ENCODE data around the gene RELL1.
A peak's percentile ranks its signal among the peaks of the same experiment; 100 is the strongest.
"Not testable (repeated sequence)": the region's sequence is repeated elsewhere in the genome, so short reads cannot be mapped to it uniquely, and the experiment has no call there.

The RELL1 gene

DNA sequence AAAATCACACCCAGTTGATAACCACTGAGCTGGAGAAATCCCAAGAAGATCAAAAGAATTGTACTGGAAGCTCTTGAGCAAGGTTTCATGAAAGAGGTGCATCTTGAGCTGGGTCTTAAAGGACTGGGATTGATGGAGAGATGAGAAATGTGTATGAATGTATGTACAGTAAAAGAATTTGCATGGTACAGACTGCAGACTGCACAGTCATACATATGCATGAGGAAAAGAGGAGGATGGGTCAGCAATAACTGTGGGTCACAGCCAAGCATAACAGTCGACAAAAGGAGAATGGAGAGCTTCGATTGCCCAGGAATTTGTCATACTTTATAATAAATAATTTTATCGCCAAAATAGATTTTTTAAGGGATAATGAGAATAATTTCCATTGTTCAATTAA is 4.8 kb upstream of the RELL1 start:
- no peak for DNase-seq

DNA sequence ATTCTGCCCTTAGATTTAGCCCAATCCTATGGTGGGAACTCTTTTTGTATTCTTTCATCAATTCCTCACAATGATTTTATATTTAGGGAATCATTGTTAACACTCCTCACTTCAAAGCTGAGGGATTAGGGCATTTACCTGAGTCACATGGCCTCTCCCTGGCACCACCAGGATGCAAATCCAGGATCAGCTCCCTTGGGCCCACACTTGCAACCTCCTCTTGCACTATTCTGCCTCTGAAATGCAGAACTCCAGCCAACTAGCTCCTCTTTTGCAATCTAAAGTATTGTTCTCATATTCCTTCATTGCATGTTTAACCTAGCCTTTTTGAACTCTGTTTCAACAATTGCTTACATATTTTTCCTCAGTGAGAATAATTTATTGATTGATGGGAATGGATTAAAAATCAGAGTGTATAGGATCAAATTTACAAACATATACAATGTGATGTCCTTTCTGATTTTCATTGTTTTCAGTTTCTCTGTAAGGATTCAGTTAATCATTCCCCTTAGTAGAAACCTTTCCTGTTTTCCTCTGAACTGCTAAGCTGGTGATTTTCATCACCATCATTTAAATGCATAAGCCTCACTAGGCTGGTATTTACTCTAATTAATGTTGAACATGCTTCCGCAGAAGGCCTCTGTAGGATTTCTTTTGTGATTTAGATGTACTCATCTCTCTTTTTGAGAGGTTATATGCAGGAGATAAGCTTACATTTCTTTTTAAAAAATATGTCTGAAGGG is 3.3 kb upstream of the RELL1 start:
- no peak for DNase-seq

DNA sequence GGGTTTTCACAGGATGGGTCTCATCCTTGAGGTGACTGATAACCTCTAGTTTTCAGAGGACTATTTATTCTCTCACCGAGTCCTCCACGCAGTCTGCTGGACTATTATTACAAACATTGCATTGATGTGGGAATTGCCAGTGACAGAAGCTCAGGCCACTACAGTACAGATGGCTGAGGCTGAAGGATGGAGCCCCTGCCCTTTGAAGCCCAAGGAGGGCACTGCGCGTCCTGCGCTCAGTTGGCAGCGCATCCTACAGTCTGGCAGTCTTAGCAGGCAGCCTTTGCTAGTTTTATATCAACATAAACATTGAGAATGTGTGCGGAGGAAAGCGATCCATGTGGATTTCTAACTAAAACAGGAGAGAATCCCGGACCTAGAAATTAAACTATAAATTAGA is 1.5 kb upstream of the RELL1 start:
- no peak for DNase-seq

DNA sequence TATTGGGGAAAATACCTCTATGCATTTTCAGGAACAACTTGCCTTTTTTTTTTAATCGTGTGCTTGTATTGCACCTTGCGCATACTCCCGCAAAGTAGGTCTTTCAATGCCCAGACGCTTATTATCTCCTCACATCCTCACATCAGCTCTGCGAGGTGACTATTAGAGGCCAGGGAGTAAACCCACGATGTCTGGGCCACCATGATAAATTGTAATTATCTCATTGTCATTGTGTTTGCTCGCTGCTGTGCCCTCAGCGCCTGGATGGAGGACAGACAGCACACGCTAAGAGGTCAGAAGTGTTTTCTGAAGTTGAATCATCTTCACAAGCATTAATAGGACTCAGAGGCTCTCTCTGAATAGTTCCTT is 1.0 kb upstream of the RELL1 start:
- no peak for DNase-seq

DNA sequence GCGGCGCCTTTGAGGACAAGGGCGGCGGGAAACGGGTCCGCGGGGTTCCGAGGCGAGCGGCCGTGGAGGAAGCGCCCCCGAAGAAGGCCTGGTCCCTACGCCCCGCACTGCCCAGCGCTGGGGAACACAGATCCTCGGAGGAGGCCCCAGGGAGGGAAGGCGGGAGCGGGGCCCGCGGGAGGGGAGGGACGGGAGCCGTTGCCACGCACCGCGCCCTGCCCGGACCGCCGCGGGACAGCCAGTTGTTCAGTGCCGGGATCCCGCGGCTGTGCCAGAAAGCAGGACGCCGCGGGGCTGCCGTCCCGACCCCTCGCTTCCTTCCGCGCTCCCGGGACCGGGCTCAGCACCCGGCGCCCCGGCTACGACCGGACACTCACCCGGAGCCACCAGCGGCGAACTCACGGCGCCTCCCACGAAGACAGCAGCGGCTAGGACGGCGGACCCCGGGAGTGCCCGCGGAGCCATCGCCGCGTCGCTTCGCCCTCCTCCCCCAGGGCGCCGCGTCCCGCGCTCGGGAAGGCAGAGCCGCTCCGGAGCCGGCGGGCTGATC is 278 bp downstream of the RELL1 start:
- peak; percentile 36 for DNase-seq

DNA sequence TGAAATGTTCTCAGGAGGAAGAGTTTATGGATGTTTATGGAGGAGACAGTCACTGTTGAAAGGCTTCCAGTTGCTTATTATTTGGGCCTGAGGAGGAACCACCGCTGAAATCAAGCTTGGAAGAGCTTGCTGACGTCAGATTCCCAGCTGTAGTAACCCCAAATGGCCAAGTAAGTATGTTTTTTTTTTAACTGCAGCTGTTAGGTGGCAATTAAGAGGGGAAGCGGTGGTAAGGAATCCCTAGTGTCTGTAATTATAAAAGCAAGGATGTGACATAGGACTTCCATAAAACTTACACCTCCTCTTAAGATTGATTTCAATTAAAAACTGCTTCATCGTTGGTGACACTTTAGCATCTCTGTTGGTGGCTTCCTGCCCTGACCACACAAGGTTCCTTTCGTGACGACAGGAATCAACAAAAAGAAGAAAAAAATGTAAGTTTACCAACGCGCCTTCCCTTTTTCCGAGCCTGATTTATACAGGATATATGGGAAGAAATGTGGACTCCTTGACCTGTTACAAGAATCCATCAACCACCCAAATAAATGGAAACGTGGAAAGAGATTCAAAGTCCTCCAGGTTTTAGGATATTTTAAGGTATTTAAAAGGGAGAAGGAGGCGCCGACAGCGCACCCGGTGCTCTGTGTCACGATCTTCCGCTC is 884 bp downstream of the RELL1 start:
- peak; percentile 26 for DNase-seq

DNA sequence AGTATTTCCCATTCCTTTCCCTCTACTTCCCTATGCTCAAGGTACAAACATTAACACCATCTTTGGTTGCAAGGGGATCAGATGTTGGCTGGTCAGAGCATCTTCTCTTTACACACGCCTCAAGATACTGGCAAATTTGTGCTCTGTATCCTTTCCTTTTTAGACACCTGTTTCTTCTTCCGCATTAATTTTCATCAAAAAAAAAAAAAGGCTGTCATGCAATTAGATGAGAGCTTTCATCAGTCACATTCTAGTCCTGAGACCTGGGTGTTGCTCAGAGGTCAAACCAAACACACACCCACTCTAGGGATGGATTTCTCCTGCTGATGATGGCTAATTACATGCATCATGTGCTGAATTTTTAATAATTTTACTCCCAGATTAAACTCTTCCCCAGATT is 2.0 kb downstream of the RELL1 start:
- no peak for DNase-seq

DNA sequence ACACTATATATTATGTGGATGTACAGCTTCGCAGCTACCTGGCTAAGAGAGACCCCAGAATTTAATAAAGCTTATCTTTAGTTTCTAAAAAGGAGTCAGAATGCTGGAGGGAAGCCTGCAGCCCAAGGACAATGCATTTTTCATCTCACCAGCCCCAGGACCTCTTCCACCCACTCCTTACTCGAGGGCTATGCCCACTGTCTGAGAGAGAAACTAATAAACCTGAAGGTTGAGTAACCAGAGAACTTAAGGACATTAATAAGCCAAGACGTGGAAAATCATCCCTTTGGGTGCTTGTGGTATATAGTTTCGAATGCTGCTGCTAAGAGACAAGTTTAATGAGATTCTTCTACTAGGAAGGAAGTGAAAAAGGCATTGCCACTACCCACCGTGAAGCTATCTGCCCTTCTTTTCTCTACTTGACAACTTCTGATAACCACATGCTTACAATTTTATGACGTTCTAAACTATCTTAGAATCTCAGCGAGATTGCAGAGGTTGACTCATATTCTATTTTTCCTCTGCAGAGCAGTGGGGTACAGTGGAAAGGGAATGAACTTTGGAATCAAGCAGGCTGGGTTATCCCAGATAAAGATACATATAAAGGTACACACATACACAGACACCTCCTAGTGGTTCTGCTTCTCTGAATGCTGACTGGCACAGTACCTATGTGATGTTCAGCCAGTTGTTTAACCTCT is 3.3 kb downstream of the RELL1 start:
- no peak for DNase-seq

DNA sequence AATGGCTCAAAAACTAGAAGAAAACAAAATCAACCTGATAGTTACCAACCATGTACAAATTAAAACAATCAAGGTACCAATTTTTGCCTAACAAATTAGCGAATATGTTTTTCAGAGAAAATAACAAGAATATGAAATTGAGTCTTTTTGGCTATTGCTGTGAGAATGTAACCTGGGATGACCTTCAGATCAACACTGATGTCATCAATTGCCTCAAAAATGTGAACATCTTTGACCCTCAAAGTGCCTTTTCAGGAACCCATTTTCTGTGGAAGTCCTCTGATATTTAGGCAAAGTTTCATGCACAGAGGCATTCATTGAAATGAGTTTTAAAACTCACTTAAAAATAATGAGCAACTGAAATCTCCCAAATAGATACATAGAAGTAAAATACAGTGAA is 6.1 kb downstream of the RELL1 start:
- no peak for DNase-seq

DNA sequence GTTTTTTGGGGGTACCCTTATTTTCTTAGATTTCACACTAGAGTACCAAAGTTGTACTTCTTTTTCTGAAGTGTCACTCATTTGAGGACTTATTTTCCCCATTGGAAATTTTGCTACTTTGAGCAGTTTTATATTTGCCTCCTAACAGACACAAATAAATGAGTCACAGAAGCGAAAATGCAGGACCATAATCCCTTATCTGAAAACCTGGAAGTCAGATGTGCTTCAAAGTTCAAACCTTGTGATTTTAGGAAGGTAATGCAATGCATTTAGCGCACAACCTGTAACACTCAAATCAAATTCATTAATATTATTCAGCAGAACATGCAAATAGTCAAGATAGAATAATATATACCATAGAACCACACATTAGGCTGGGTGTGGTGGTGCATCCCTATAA is 6.9 kb downstream of the RELL1 start:
- DNase-seq, result no peak

DNA sequence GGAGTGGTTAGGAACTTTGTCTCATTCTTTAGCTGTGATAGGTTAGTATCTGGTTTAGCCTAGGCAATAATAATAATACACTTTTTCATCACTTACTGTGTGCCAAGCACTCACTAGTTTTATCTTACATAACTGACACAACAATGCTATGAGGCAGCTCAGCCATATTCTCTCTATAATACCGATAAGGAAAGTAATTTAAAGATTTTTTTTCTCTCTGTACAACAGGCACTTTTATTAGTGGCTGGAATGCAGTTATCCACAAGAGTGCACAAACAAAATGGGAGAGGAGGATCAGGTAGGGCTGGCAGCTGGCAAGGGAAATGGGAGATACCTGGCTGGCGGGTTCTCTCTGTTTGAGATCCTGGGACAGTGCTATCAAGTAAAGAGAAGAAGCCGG is 7.6 kb downstream of the RELL1 start:
- no peak for DNase-seq

DNA sequence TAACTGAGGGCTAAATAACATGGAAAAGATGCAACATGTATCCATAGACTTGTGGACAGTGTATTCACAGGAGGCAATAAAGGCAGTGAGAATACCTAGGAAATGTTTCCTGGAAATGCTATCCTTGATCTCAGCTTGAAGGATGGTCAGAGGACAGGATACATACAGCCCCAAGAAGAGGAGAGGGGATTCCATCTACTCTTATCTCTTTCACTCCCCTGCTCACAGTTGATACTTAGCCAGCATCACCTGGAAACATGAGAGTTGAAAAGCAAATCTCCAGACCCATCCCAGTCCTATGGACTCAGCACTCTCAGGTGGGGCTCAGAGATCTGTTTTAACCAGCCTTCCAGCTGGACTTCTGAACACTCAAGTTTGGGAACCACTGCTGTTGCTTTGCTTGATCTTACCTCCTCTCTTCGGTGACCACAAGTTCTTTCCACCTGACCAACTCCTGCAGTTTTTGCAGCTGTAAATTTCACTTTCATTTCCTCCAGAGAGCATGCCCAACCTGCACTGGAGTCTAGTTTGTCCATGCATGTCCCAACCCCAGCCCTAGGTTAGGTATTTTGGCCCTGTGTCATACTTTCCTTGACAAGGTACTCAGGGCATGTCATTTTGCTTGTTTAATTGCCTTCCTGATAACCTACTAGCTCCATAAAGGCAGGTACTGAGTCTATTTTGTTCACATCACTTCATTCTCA is 10.4 kb downstream of the RELL1 start:
- no peak for DNase-seq

DNA sequence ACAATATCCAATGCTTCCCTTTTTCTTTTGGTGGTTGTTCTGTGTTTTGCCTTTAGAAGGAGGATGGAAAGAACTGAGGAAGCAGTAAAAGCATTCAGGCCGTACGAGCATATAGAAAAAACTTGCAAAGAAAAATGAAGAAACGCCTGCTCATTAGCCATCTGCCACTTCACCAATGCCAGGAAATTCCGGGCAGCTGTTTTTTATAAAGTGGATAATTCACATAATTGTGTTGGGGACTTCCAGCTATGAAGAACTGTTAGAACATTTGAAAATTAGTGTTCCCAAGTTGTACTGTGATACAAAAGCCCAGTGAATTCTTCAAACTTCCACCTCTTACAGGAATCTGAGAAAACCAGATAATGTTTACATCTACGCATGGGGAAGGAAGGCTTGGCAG is 11.7 kb downstream of the RELL1 start:
- no peak for DNase-seq

DNA sequence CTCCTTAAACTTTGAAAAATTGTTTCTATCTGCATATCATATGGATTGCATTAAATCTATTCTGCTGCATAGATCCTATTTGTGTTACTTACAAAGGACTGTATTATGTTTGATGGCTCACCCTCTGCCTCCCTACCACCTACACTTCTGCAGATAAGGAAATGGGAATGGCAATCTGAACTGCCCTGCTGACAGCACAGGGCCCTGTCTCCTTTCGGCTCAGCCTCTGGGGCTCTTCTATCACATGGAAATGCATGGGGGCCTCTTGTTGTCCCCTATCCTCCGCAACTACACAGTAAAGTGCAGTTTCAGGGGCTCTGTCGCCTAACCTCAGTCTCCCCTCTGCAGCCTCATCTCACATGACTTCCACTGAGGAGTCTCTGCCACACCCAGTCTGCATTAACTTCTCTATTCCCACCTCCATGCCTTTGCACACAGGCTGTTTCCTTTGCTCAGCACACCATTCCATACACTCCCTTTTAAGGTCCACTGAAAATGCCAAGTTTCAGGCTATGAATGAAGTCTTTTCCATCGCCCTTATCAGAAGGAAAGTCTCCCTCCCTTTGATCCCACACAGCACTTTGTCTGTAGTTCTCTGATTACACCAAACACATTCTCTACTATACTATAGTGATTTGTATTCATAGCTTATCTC is 12.5 kb downstream of the RELL1 start:
- DNase-seq, result no peak

DNA sequence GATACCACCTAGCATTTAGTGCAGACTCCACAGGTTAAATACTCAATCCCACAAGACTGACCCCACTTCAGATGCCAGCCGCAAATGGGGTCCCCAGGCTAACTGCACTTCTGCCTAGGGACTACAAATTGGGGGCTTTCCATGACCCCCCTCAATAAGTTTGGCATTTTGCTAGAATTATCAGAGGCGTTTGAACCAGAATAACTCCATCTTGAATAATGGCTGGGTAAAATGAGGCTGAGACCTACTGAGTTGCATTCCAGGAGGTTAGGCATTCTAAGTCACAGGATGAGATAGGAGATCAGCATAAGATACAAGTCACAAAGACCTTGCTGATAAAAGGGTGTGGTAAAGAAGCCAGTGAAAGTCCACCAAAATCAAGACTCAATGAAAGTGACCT is 15.1 kb downstream of the RELL1 start:
- no peak for DNase-seq

DNA sequence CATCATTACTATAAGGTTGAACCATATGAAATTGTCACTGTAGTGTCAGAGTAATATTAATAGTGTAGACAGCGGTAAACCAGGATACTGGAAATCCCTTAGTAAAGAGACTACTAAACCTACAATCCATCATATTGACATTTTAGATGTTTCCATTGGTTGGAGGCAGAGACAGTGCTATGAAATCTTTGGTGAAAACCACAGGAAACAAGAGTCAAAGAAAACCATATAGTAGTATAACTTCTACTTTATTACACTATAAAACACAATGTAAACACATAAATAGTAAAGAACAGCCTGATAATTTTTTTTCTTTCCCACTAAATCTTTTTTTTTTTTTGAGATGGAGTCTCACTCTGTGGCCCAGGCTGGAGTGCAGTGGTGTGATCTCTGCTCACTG is 15.9 kb downstream of the RELL1 start:
- DNase-seq, result no peak

DNA sequence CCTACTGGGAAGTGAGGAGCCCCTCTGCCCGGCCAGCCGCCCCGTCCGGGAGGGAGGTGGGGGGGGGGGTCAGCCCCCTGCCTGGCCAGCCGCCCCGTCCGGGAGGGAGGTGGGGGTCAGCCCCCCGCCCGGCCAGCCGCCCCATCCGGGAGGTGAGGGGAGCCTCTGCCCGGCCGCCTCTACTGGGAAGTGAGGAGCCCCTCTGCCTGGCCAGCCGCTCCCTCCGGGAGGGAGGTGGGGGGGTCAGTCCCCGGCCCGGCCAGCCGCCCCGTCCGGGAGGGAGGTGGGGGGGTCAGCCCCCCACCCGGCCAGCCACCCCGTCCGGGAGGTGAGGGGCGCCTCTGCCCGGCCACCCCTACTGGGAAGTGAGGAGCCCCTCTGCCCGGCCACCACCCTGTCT is 17.1 kb downstream of the RELL1 start:
- not testable (repeated sequence) for DNase-seq

DNA sequence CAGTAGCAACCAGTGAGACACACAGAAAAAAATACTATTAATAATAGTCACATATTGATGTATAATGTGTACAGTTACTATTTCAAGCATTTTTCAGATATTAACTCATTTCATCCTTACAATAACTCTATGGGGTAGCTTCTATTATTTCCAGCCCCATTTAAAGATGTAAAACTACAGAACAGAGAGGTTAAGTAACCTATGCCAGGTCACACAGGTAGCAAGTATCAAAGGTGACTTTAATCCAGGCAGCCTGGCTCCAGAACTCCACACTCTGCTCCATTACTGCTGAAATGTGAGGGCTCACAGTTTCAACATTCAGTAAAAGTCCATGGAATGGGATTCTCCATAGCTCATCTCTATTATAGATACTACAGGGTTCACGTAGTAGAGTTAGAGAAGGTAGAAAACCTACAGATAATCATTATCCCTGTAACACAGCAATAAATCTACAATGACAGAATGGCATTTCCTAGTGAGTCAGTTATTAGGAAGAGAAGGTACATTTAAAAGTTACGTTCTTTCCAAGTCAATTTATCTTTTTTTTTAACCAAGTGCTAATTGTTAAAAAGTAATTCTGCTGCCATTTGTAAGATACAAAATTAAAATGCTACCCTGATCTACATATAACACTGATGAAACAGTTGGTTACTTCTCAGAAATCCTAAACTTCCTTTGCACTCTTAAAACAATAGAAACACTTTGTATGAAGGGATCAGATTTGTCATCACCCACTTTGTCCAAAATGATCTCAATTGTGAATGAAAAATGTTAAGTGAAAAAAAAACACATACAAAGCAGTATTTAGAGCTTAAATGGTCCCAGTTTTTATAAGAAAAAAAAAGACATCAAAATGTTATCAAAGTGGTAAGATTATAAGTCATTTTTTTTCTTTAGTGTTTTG is 18.7 kb downstream of the RELL1 start:
- DNase-seq, result no peak

DNA sequence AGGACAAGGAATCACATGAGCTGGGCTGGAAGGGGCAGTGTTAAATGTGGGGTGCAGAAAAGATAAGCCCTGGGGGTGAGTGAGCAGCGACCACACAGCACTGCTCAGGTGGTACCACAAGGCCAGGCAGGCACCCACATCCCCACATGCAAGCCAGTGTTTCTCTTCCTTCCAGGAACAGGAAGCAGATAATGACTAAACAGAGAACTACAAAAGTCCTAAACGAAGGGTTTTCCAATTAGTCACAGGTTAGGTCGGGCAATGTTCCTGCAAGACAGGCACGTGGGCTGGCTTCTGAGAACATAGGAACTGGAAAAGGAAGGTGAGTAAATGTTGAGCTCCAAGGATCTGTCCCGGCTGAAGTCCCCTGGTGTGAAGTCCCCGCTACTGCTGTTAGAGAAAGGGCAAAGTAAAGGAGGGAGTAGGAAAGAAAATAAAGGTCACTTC is 19.5 kb downstream of the RELL1 start:
- no peak for DNase-seq

DNA sequence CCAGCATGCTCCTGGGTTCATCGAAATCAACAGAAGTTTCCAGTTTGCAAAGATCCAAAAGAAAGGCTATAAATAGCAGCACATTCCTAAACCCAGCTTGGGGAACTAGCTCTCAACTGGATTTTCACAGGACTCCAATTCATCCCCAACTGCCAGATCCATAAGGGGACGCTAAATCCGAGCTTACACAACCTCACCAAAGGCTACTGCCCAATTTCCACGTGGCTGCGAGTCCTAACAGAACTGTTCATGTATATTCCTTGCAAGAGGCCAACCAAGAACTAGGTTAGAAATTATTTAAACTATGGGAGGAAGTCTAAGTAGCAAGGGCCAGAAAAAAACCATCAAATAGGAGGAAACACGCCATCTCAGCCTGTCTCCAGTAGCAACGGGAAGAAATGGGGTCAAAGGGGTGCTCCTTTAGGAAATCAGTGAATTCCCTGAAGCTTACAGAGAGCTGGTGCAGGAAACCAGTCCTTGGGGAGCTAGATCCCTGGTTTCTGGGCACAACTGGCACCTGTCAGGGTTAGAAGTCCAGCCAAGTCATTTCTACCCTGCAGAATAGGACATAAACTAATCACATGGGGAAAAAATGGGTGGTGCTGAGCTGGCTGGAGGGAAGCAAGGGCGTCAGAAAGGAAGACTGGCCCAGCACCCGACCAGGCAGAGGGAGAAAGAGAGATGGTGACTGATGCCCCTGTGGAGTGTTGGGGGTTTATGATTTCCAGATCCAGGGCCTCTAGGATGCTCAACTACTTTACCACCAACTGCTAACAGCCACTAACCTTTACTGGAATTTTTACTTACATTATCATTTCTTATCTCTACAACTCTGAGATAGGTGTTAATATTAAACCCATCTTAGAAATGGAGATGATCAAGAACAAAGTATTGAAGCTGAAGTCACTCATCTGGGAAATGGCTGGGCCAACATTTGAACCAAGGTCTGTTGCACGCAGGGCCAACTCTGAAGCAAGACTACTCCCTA is 20.5 kb downstream of the RELL1 start:
- DNase-seq, result no peak

All from effector CD8-positive, alpha-beta T cell (primary cell).